Activated naive CD4-positive, alpha-beta T cell treated with anti-CD3 and anti-CD28 coated beads, Interleukin-2, amount 10 ng/mL, durations not matched to agents 7 days and 5 days (primary cell): ENCODE results near the gene RAE1.
A peak's percentile ranks its signal among the peaks of the same experiment; 100 is the strongest.

ENCODE experiments used
- CTCF ChIA-PET: fragments of 350-600 bp; sonication (Branson Sonifier 250); formaldehyde crosslinking; loops from one replicate; lab custom pipeline; 2021; ENCODE audit warnings: antibody characterized with exemption; lab: Charles Lee
- DNase-seq: peaks from one replicate; pipeline ENCODE4 v3.0.0-alpha.2; 2020
- H3K27ac Mint-ChIP-seq: one replicate; pipeline ENCODE4 v1.8.0; 2021; ENCODE audit warnings: mild to moderate bottlenecking, moderate library complexity, mixed read lengths
- H3K27me3 Mint-ChIP-seq: one replicate; pipeline ENCODE4 v1.8.0; 2021; ENCODE audit warnings: mild to moderate bottlenecking, mixed read lengths
- H3K36me3 Mint-ChIP-seq: one replicate; pipeline ENCODE4 v1.8.0; 2021; ENCODE audit warnings: mixed read lengths
- H3K4me1 Mint-ChIP-seq: one replicate; pipeline ENCODE4 v1.8.0; 2021; ENCODE audit warnings: mixed read lengths
- H3K4me3 Mint-ChIP-seq: one replicate; pipeline ENCODE4 v1.8.0; 2021; ENCODE audit warnings: mild to moderate bottlenecking, moderate library complexity, mixed read lengths
- H3K9me3 Mint-ChIP-seq: one replicate; pipeline ENCODE4 v1.8.0; 2021; ENCODE audit warnings: mixed read lengths

The RAE1 gene

DNA sequence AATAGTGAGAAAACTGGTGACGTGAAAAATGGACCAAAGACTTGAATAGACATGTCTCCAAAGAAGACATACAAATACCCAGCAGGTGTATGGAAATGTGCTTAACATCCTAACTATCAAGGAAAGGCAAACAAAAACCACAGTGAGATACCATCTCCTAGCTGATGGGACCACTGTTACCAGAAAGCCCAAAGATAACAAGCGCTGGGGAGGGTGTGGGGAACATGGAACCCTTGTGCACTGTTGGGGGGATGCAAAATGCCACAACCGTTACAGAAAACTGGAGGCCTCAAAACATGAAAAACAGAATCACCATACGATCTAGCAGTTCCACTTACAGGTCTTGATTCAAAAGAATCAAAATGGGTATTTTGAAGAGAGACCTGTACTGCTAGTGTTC, 20.3 kb downstream of the RAE1 start:
- Mint-ChIP-seq H3K4me1 (peaks cover 17% of the 10 kb centered on the region), H3K27me3 (no peaks in the 10 kb centered on the region), H3K9me3 (no peaks in the 10 kb centered on the region), H3K4me3 (no peak overlapping the region), H3K36me3 (peaks cover 72% of the 10 kb centered on the region), H3K27ac (no peak overlapping the region)
- CTCF ChIA-PET = no interaction called here
- DNase-seq = no peak

- peaks cover 71% of the 10 kb centered on the region for H3K36me3 Mint-ChIP-seq
- H3K4me1 Mint-ChIP-seq = peaks cover 17% of the 10 kb centered on the region
- no peak overlapping the region for H3K4me3 Mint-ChIP-seq
- H3K27me3 Mint-ChIP-seq = no peaks in the 10 kb centered on the region
- H3K27ac Mint-ChIP-seq = no peak overlapping the region
- CTCF ChIA-PET = no interaction called here
- DNase-seq = no peak
- no peaks in the 10 kb centered on the region for H3K9me3 Mint-ChIP-seq
Observed at GRCh38 chr20:57372157-57372556, 21.1 kb downstream of the RAE1 start.

- H3K9me3 Mint-ChIP-seq = no peaks in the 10 kb centered on the region
- H3K27me3 Mint-ChIP-seq = no peaks in the 10 kb centered on the region
- DNase-seq = peak; percentile 10
- H3K4me3 Mint-ChIP-seq = no peak overlapping the region
- CTCF ChIA-PET = no interaction called here
- H3K4me1 Mint-ChIP-seq = peaks cover 17% of the 10 kb centered on the region
- H3K27ac Mint-ChIP-seq = peak overlapping the region; percentile 4
- peaks cover 75% of the 10 kb centered on the region for H3K36me3 Mint-ChIP-seq
Observed at GRCh38 chr20:57372581-57373350, 21.7 kb downstream of the RAE1 start.

GRCh38 chr20:57374343-57374930, 23.4 kb downstream of the RAE1 start:
- no peak for DNase-seq
- no peaks in the 10 kb centered on the region for H3K27me3 Mint-ChIP-seq
- CTCF ChIA-PET = interaction anchor here (0.8 to 1.2 kb wide), 2 partner anchors 11 to 16 kb away, joined by 3 read pairs; no protein-coding TSS in a partner anchor
- peak overlapping the region; percentile 19 for H3K27ac Mint-ChIP-seq
- no peak overlapping the region for H3K4me3 Mint-ChIP-seq
- peaks cover 17% of the 10 kb centered on the region for H3K4me1 Mint-ChIP-seq
- peaks cover 72% of the 10 kb centered on the region for H3K36me3 Mint-ChIP-seq
- H3K9me3 Mint-ChIP-seq = no peaks in the 10 kb centered on the region

- H3K4me3 Mint-ChIP-seq = no peak overlapping the region
- DNase-seq = no peak
- CTCF ChIA-PET = interaction anchor here (0.8 to 1.2 kb wide), 2 partner anchors 12 to 16 kb away, joined by 3 read pairs; no protein-coding TSS in a partner anchor
- no peaks in the 10 kb centered on the region for H3K27me3 Mint-ChIP-seq
- H3K36me3 Mint-ChIP-seq = peaks cover 68% of the 10 kb centered on the region
- H3K9me3 Mint-ChIP-seq = no peaks in the 10 kb centered on the region
- H3K27ac Mint-ChIP-seq = no peak overlapping the region
- peaks cover 17% of the 10 kb centered on the region for H3K4me1 Mint-ChIP-seq
Observed at GRCh38 chr20:57374931-57375651, 24.0 kb downstream of the RAE1 start.

GRCh38 chr20:57375652-57376230, 24.7 kb downstream of the RAE1 start:
- Mint-ChIP-seq H3K36me3 (peaks cover 65% of the 10 kb centered on the region), H3K9me3 (no peaks in the 10 kb centered on the region), H3K27ac (no peak overlapping the region), H3K4me1 (peaks cover 17% of the 10 kb centered on the region), H3K27me3 (no peaks in the 10 kb centered on the region), H3K4me3 (no peak overlapping the region)
- CTCF ChIA-PET = interaction anchor here (0.9 kb wide), 1 partner anchor 25 kb away, joined by 3 read pairs; the partner anchor contains the start of gene RAE1
- no peak for DNase-seq

DNA sequence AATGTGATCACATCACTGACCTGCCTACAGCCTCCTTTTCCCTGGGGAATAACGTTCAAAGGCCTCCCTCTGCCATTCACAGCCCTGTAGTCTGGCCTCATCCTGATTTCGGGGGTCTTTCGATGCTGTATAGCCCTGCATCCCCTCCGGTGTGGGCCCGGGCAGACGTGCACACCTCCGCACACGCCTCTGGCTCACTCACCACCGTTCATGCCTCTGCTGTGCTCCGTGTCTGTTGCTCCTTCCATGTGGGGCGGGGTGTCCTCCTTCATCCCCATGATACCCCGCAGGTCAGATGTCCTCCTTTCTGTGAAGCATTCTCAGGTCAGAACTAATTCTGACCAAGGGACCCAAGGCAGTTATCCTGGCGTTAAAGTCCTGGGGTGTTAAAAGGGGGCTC, 26.3 kb downstream of the RAE1 start:
- H3K4me1 Mint-ChIP-seq = peaks cover 26% of the 10 kb centered on the region
- no peak for DNase-seq
- peak overlapping the region; percentile 52 for H3K27ac Mint-ChIP-seq
- H3K4me3 Mint-ChIP-seq = no peak overlapping the region
- peaks cover 50% of the 10 kb centered on the region for H3K36me3 Mint-ChIP-seq
- no peaks in the 10 kb centered on the region for H3K9me3 Mint-ChIP-seq
- no peaks in the 10 kb centered on the region for H3K27me3 Mint-ChIP-seq
- CTCF ChIA-PET = interaction anchor here (1.0 to 1.2 kb wide), 2 partner anchors 119 to 122 kb away, joined by 3 read pairs; no protein-coding TSS in a partner anchor

DNA sequence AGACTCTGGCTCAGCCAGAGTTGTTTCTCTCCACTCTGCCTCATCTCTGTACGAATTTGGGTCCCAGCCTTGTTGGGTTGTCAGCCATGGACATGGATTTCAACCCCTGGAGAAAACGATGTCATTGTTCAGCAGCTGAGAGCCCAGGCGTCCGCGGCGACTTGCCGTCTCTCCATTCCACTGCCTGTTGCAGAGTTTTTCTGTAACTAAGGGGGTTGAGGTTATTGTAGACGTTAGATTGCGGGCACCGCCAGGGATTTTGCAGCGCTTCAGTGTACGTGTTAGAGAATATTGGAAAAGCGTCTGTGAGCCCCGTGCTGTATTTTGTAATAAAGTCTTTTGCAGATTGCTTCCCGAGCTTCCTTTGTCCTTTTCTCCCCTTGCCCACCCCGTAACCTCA, 27.1 kb downstream of the RAE1 start:
- H3K27me3 Mint-ChIP-seq = no peaks in the 10 kb centered on the region
- peak; percentile 1 for DNase-seq
- no peaks in the 10 kb centered on the region for H3K9me3 Mint-ChIP-seq
- CTCF ChIA-PET = interaction anchor here (1.8 to 4.2 kb wide), 2 partner anchors 57 to 118 kb away, joined by 8 to 24 read pairs; no protein-coding TSS in a partner anchor
- H3K4me3 Mint-ChIP-seq = no peak overlapping the region
- H3K27ac Mint-ChIP-seq = no peak overlapping the region
- H3K4me1 Mint-ChIP-seq = peaks cover 32% of the 10 kb centered on the region
- peaks cover 52% of the 10 kb centered on the region for H3K36me3 Mint-ChIP-seq

- peaks cover 47% of the 10 kb centered on the region for H3K36me3 Mint-ChIP-seq
- CTCF ChIA-PET = interaction anchor here (0.7 to 4.2 kb wide), 6 partner anchors 12 to 117 kb away, joined by 3 to 24 read pairs (median 5); no protein-coding TSS in a partner anchor
- H3K4me3 Mint-ChIP-seq = no peak overlapping the region
- no peaks in the 10 kb centered on the region for H3K9me3 Mint-ChIP-seq
- H3K27ac Mint-ChIP-seq = no peak overlapping the region
- DNase-seq = peak; percentile 15
- H3K4me1 Mint-ChIP-seq = peaks cover 32% of the 10 kb centered on the region
- no peaks in the 10 kb centered on the region for H3K27me3 Mint-ChIP-seq
Observed at GRCh38 chr20:57378646-57379262, 27.7 kb downstream of the RAE1 start.

DNA sequence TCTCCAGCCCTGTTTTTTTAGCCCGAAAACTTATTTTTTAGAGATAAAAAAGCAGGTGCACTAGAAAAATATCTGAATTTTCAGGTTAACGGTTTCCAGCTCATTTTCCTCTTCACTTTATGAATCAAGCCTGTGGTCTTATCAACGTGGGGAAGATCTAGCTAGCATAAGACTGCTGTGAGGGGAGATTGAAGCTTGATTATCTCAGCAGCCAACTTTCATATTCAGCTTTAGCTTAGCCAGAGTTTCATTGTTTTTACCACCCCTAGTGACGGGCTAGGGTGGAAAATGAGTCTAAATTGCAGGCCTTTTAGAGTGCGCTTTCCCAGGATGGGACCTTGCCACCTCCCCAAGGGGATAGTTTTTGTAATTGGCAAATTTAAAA, 28.2 kb downstream of the RAE1 start:
- no peak for DNase-seq
- Mint-ChIP-seq H3K9me3 (no peaks in the 10 kb centered on the region), H3K4me1 (peaks cover 29% of the 10 kb centered on the region), H3K27me3 (no peaks in the 10 kb centered on the region), H3K27ac (no peak overlapping the region), H3K36me3 (peaks cover 46% of the 10 kb centered on the region), H3K4me3 (no peak overlapping the region)
- CTCF ChIA-PET = interaction anchor here (0.7 to 4.2 kb wide), 8 partner anchors 11 to 116 kb away, joined by 3 to 25 read pairs (median 5); no protein-coding TSS in a partner anchor

- Mint-ChIP-seq H3K4me1 (peaks cover 22% of the 10 kb centered on the region), H3K27ac (no peak overlapping the region), H3K4me3 (no peak overlapping the region), H3K36me3 (peaks cover 45% of the 10 kb centered on the region), H3K9me3 (no peaks in the 10 kb centered on the region), H3K27me3 (no peaks in the 10 kb centered on the region)
- CTCF ChIA-PET = interaction anchor here (1.0 to 4.2 kb wide), 8 partner anchors 10 to 118 kb away, joined by 3 to 25 read pairs (median 9); no protein-coding TSS in a partner anchor
- peak; percentile 10 for DNase-seq
Observed at GRCh38 chr20:57380081-57380750, 29.2 kb downstream of the RAE1 start.

- DNase-seq = peak; percentile 91
- Mint-ChIP-seq H3K36me3 (peaks cover 34% of the 10 kb centered on the region), H3K9me3 (no peaks in the 10 kb centered on the region), H3K27ac (peak overlapping the region; percentile 20), H3K4me1 (peaks cover 22% of the 10 kb centered on the region), H3K4me3 (no peak overlapping the region), H3K27me3 (no peaks in the 10 kb centered on the region)
- CTCF ChIA-PET = interaction anchor here (0.5 to 4.2 kb wide), 14 partner anchors 9 to 241 kb away, joined by 3 to 25 read pairs (median 4); partner anchors contain the start of gene RAE1
Observed at GRCh38 chr20:57381596-57382503, 30.8 kb downstream of the RAE1 start.
